Stimulated activated CD4-positive, alpha-beta T cell treated with anti-CD3 and anti-CD28 coated beads, Interleukin-1b, Interleukin-23, amount 100 ng/mL, for 48 hours (primary cell): ENCODE data around the gene MMD.

Source experiments
- DNase-seq: peaks from one replicate; pipeline ENCODE4 v3.0.0-alpha.2; 2020

Gene MMD

DNA sequence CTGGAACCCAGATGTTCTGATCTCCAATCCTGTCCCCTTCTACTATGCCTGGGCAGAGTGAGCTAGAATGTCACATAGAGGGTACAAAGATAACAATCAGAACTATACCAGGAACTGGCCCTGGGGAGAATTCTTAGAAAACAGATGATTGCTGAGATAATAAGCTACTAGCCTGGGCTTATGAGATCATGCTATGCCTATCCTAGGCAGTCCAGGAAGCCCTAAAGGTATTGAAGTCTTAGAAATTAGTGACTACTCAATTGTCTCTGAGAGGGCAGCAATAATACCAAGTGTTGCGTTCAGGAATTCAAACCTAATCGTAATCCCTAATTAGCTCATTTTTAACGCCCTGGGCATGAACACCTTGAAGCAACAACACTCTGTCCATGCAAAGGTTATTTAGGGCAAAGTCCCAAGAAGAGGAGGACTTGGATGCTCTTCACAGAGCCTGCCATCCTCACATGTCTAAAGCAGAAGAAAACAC, 77.1 kb downstream of the MMD start:
- no peak for DNase-seq

GRCh38 chr17:55343900-55344513, 77.6 kb downstream of the MMD start:
- no peak for DNase-seq

GRCh38 chr17:55342800-55343585, 78.6 kb downstream of the MMD start:
- DNase-seq: no peak
